ENCODE results near the gene TIMM17A.
"Not testable (repeated sequence)": the region's sequence is repeated elsewhere in the genome, so short reads cannot be mapped to it uniquely, and the experiment has no call there.

TIMM17A gene

GRCh38 chr1:201955729-201956143, 433 bp downstream of the TIMM17A start:
- in situ Hi-C loops (cut with MboI; ENCODE audit: low sequenced_read_pairs, unreplicated experiment): no loop called here
- no peak for DNase-seq (ENCODE audit: low spot score)
- TF ChIP-seq CTCF (IDR thresholded peaks at IDR 0.05; ENCODE audit: borderline replicate concordance, control extremely low read depth, extremely low read depth, insufficient read depth, missing control alignments): no peak

- no peak for TF ChIP-seq CTCF (IDR thresholded peaks at IDR 0.05; ENCODE audit: borderline replicate concordance, control extremely low read depth, extremely low read depth, insufficient read depth, missing control alignments)
- in situ Hi-C loops (cut with MboI; ENCODE audit: low sequenced_read_pairs, unreplicated experiment): no loop called here
- DNase-seq (ENCODE audit: low spot score): no peak
Measured at GRCh38 chr1:201958348-201958747, 3.0 kb downstream of the TIMM17A start.

- DNase-seq (ENCODE audit: low spot score); in situ Hi-C loops (cut with MboI; ENCODE audit: low sequenced_read_pairs, unreplicated experiment): not testable (repeated sequence)
Measured at GRCh38 chr1:201962382-201962781, 7.1 kb downstream of the TIMM17A start.

GRCh38 chr1:201964261-201964660, 9.0 kb downstream of the TIMM17A start:
- in situ Hi-C loops (cut with MboI; ENCODE audit: low sequenced_read_pairs, unreplicated experiment): no loop called here
- no peak for TF ChIP-seq CTCF (IDR thresholded peaks at IDR 0.05; ENCODE audit: borderline replicate concordance, control extremely low read depth, extremely low read depth, insufficient read depth, missing control alignments)
- no peak for DNase-seq (ENCODE audit: low spot score)

GRCh38 chr1:201966171-201966570, 10.9 kb downstream of the TIMM17A start:
- no peak for TF ChIP-seq CTCF (IDR thresholded peaks at IDR 0.05; ENCODE audit: borderline replicate concordance, control extremely low read depth, extremely low read depth, insufficient read depth, missing control alignments)
- in situ Hi-C loops (cut with MboI; ENCODE audit: low sequenced_read_pairs, unreplicated experiment): no loop called here

GRCh38 chr1:201968202-201968925, 13.1 kb downstream of the TIMM17A start:
- no peak for DNase-seq (ENCODE audit: low spot score)
- in situ Hi-C loops (cut with MboI; ENCODE audit: low sequenced_read_pairs, unreplicated experiment): no loop called here
- no peak for TF ChIP-seq CTCF (IDR thresholded peaks at IDR 0.05; ENCODE audit: borderline replicate concordance, control extremely low read depth, extremely low read depth, insufficient read depth, missing control alignments)

More at GRCh38 chr1:201966171-201966570, 10.9 kb downstream of the TIMM17A start:
- DNase-seq (ENCODE audit: low spot score): no peak

GRCh38 chr1:201970334-201971159, 15.2 kb downstream of the TIMM17A start:
- TF ChIP-seq CTCF (IDR thresholded peaks at IDR 0.05; ENCODE audit: borderline replicate concordance, control extremely low read depth, extremely low read depth, insufficient read depth, missing control alignments): no peak
- in situ Hi-C loops (cut with MboI; ENCODE audit: low sequenced_read_pairs, unreplicated experiment): loop anchor here (5.0 kb wide), 1 partner anchor 73 kb away; no protein-coding TSS in a partner anchor
- DNase-seq (ENCODE audit: low spot score): no peak

All from GM13976 (cell line).